ENCODE measurements around the gene TMEM163. TPM values are rescaled to one million over a fixed set of nuclear protein-coding genes. Genes with fewer than 3 reads are reported as not detected.

TMEM163 gene
- total and polyA plus RNA-seq, 2 donors (not counting 3 experiments of a cell fraction or from before 2014, with no cell fraction given): 1.0 to 2.8 TPM

- H3K4me1 ChIP-seq (ENCODE audit: control insufficient read depth, extremely low read depth, insufficient read depth, low read length): no peaks in the 10 kb centered on the region
- H3K4me2 ChIP-seq (ENCODE audit: insufficient read depth, low read length): no peak overlapping the region
- H3K27me3 ChIP-seq (ENCODE audit: control insufficient read depth in 2 of 2, insufficient read depth in 2 of 2, low read length in 2 of 2): peaks cover 0 to 15% of the 10 kb centered on the region in 2 experiments
- H3K4me3 ChIP-seq (replicated peaks in 1 of 3; ENCODE audit: insufficient read depth in 1 of 3, low read depth in 1 of 3, low read length in 3 of 3): no peak overlapping the region
- H3K9ac ChIP-seq (replicated peaks; ENCODE audit: extremely low read depth, insufficient read depth, low read length): no peak overlapping the region
- H4K20me1 ChIP-seq (replicated peaks; ENCODE audit: control insufficient read depth, extremely low read depth, insufficient read depth, low read length): no peaks in the 10 kb centered on the region
- no peaks in the 10 kb centered on the region for H3K79me2 ChIP-seq (ENCODE audit: control insufficient read depth, insufficient read depth, low read length)
- BruUV-seq (replicated peaks): no TSS peak
- no peaks in the 10 kb centered on the region for H3K9me3 ChIP-seq (replicated peaks; ENCODE audit: control insufficient read depth, insufficient read depth, low read length)
- DNase-seq (ENCODE audit: low read depth, low spot score): no peak
- ChIA-PET CTCF (interaction anchor here (1.2 to 2.8 kb wide), 2 partner anchors 12 kb away, joined by 4 to 7 read pairs; no protein-coding TSS in a partner anchor), POLR2A (no interaction called here)
- no peaks in the 10 kb centered on the region for H3K9me1 ChIP-seq (replicated peaks; ENCODE audit: control insufficient read depth, extremely low read depth, insufficient read depth, low read length)
- dilution Hi-C loops (cut with MboI; ENCODE audit: extremely low pct_ligation_motif_present, low sequenced_read_pairs): no loop called here
- H2AFZ ChIP-seq (ENCODE audit: low read depth, low read length): no peak overlapping the region
- TF ChIP-seq JUN (IDR thresholded peaks at IDR 0.05; ENCODE audit: borderline replicate concordance, insufficient read depth, insufficient read length, low read depth): no peak
- no peak for TF ChIP-seq FOS (IDR thresholded peaks at IDR 0.05; ENCODE audit: borderline replicate concordance, insufficient read depth, low read length)
- TF ChIP-seq, protein P1, sequence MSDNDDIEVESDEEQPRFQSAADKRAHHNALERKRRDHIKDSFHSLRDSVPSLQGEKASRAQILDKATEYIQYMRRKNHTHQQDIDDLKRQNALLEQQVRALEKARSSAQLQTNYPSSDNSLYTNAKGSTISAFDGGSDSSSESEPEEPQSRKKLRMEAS (IDR thresholded peaks at IDR 0.05; ENCODE audit: insufficient read depth, insufficient read length): no peak
- TF ChIP-seq EZH2 (IDR thresholded peaks at IDR 0.05; ENCODE audit: borderline replicate concordance, low read depth, low read length, severe bottlenecking): no peak
- TF ChIP-seq POLR2A (IDR thresholded peaks at IDR 0.05; ENCODE audit: low read depth, low read length): no peak
- no peak for TF ChIP-seq CTCF (IDR thresholded peaks at IDR 0.05; ENCODE audit: extremely low read depth in 1 of 2, insufficient read depth in 1 of 2, low read depth in 1 of 2, low read length in 2 of 2)
- no peak overlapping the region for H3K27ac ChIP-seq (ENCODE audit: insufficient read depth, low read depth, low read length)
- intact Hi-C loops (cut with micrococcal nuclease): no loop called here
- no peak for FAIRE-seq
- H3K36me3 ChIP-seq (ENCODE audit: control insufficient read depth in 2 of 2, extremely low read depth in 1 of 2, insufficient read depth in 2 of 2, low read length in 2 of 2): no peaks in the 10 kb centered on the region
These were observed 24.4 kb downstream of the TMEM163 start for GRCh38 chr2:134694411-134694810.
